Right cardiac atrium (tissue), 5 donors: ENCODE results near the gene GOLGA6C. TPM values are rescaled to one million over a fixed set of nuclear protein-coding genes. Genes with fewer than 3 reads are reported as not detected.
"Not testable (repeated sequence)": the region's sequence is repeated elsewhere in the genome, so short reads cannot be mapped to it uniquely, and the experiment has no call there.

ENCODE experiments used
- ATAC-seq, 2 donors: fragments of 200-7000 bp; cut with Tn5 transposase; one replicate each; pipeline versions ENCODE4 v1.8.0 to v1.9.1; 2020; ENCODE audit warnings: moderate library complexity in 2 of 2, mild to moderate bottlenecking in 1 of 2
- DNase-seq, 3 donors: peaks; one replicate each; pipeline ENCODE4 v3.0.0-alpha.2; 2020
- H3K27ac ChIP-seq: one replicate; pipeline ENCODE4 v1.5.1; 2013; ENCODE audit warnings: mild to moderate bottlenecking, low read length, control low read depth, moderate library complexity
- H3K27me3 ChIP-seq: one replicate; pipeline ENCODE4 v1.6.1; 2013; ENCODE audit not compliant: control insufficient read depth, insufficient read depth
- H3K4me1 ChIP-seq: one replicate; pipeline ENCODE4 v1.6.1; 2013; ENCODE audit warnings: low read length; ENCODE audit not compliant: control insufficient read depth, insufficient read depth
- H3K4me3 ChIP-seq: one replicate; pipeline ENCODE4 v1.5.1; 2013; ENCODE audit warnings: low read length, control low read depth
- H3K9me3 ChIP-seq: one replicate; pipeline ENCODE4 v1.6.1; 2013; ENCODE audit warnings: low read length; ENCODE audit not compliant: control insufficient read depth
- WGBS: extraction: QIAGEN DNeasy Blood & Tissue Kit; methylation state at CpG from one replicate; pipeline ENCODE4 v1.1.7; 2013; 5-methylcytosine and 5-hydroxymethylcytosine counted together
- intact Hi-C, 4 donors: fragments of 100-400 bp; cut with DNase I; formaldehyde crosslinking; loops; one replicate each; pipeline versions ENCODE4 v1.11.0 to v1.14.0; 2022 to 2023
- polyA plus RNA-seq: library from polyadenylated mRNA; stranded (reverse); fragments of 200-250 nt; gene quantifications from one replicate; pipeline ENCODE4 v1.2.3, GENCODE V29; 2013
- total RNA-seq, 4 donors: library from RNA; stranded (reverse); fragmentation: NEBNext Ultra II Directional; extraction: Animal tissue kit (Norgen Biotek cat#: 25700); gene quantifications; one replicate each; pipeline ENCODE4 v1.2.1, GENCODE V29; 2021
- donor health status: healthy with polysubstance abuse.
- donor health status: DM: no; HTN: yes; CAD: no.
- donor health status: DM: no; HTN: no; CAD: no.
- donor health status: DM: no; HTN: yes; CAD: no; lungs with severe emphysema.
- donor health status: DM: yes; HTN: yes; CAD: no.

Gene GOLGA6C
- total and polyA plus RNA-seq, 5 donors, result not detected

DNA sequence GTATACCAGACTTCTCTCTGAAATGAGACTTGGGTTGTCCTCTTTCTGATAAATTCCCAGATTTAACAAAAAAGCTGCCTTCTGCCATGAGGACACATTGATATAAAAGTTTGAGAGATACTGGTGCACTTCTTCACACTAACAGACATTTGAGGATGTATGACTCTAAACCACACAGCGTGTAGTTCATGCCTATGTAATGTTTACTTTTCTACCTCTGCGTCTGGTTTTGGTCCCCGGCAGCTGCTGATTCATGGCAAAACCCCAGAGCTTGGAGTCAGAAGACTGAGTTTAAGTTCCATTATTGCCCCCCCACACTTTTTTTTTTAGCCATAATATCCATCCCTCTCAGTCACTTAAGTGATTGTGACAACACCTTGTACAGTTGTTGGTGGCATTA lies 1.7 kb downstream of the GOLGA6C start:
- WGBS, result no CpG with 5 or more reads among the region's 3 CpGs
- H3K4me1 ChIP-seq, H3K27ac ChIP-seq, ATAC-seq, H3K9me3 ChIP-seq, DNase-seq, H3K27me3 ChIP-seq, H3K4me3 ChIP-seq, intact Hi-C loops: not testable (repeated sequence)

DNA sequence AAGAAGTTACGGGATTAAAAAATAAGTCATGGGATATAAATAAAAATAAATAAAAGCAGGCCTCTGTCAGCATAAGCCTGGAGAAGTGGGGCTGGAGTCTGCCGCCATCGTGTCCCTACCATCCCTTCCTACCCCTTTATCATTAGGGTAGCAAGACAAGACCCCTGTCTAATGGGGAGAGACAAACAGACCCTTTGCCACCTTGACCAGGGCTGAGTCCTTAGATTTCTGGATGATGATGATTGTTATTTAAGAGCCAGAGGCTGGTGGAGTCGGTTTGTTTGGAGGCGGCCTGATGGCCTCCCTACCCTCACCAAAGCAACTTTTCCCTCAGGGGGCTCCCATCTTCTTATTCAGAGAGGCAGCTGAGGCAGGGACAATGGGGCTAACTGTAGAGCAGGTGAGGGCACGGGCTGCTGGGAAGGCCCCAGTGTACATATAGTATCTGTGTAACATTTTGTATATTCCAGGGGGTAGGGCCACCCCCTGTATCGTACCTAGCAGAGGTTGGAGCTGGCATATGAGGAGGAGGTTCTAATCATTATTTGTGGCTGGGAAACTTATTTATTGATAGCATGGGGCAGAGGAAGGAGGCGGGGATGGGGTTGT lies 15.7 kb downstream of the GOLGA6C start:
- DNase-seq, H3K4me3 ChIP-seq, H3K4me1 ChIP-seq, H3K9me3 ChIP-seq, H3K27me3 ChIP-seq, H3K27ac ChIP-seq, intact Hi-C loops: not testable (repeated sequence)
- 90% methylated on average over 3 of the region's 8 CpGs for WGBS
- peak in 1 of 2 donors; percentile 40 for ATAC-seq

DNA sequence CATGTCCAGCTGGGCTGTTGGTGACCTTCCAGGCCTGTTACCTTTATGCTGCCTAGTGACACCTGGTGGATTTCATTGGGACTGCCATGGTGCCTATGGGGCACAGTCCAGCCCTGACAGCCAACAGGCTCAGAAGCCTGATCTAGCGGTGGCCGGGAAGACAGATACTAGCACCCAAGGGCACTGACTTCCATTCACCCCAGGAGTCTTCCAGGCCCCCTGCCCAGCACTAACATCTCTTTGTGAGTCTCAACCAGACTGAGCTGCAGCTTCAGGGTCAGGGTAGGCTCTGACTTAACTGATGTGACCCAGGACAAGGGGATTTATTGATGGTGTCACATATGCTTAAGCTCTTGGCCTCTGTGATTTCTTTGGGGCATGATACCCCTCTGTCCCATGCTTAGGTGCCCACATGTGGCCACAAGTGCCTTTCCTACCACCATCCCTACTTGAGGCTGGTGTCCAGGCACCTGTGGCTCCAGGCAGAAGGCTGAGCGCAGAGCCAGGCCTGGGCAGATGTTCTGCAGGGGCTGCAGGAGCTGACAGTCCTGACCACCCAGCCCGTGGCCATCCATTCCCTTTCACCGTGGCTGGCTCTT lies 16.5 kb downstream of the GOLGA6C start:
- DNase-seq, result peak; percentile 76 to 93 (median 86)
- intact Hi-C loops, result not testable (repeated sequence)

DNA sequence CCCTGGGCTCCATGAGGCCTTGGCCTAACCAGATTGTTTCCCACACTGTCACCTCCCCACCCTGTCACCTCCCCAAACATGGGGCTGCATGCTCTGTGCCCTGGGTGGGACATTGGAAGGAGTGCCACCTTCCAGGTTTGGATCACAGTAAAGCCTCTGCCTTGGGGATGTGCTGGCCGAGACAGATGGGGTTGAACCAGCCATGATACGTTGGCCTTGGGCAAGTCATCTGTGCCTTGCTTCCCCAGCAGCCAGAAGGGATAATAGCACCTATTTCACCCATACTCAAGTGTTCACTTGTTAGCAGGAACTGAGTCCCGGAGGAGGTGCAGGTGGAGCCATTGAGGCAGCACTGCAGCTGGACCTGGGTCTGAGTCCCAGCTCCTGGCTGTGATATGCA lies 17.5 kb downstream of the GOLGA6C start:
- H3K4me3 ChIP-seq, intact Hi-C loops, H3K27me3 ChIP-seq, H3K4me1 ChIP-seq, H3K27ac ChIP-seq, H3K9me3 ChIP-seq: not testable (repeated sequence)
- 73% methylated on average over 3 of the region's 3 CpGs for WGBS
- DNase-seq (peak in 1 of 3 donors; percentile 14), ATAC-seq (peak; percentile 44 to 45)

More for the DNA sequence above, 16.5 kb downstream of the GOLGA6C start:
- peak; percentile 87 to 92 for ATAC-seq
- WGBS, result 59% methylated on average over 5 of the region's 5 CpGs
- not testable (repeated sequence) for H3K27me3 ChIP-seq, H3K27ac ChIP-seq, H3K9me3 ChIP-seq, H3K4me3 ChIP-seq, H3K4me1 ChIP-seq

DNA sequence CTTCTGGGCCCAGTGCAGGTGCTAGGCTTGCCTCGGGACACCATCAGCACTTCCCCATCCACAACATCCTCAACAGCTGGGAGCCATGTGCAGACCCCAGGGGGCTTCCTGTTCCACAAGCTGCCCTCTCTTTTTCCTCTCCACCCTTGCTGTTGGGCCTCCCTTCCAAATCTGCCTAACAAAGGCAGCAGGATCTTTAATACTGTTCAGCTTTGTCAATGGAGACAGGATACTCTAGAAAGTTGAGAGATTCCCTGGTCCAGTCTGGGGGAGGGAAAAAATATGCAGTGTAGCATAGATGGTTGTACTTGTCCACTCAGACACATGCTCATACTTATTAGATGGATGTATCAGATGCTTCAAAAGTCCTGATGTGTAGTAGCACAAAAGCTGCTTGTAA lies 20.4 kb downstream of the GOLGA6C start:
- H3K27ac ChIP-seq, ATAC-seq, H3K9me3 ChIP-seq, H3K4me1 ChIP-seq, H3K4me3 ChIP-seq, intact Hi-C loops, H3K27me3 ChIP-seq, DNase-seq: not testable (repeated sequence)
- no CpG with 5 or more reads among the region's 1 CpG for WGBS

DNA sequence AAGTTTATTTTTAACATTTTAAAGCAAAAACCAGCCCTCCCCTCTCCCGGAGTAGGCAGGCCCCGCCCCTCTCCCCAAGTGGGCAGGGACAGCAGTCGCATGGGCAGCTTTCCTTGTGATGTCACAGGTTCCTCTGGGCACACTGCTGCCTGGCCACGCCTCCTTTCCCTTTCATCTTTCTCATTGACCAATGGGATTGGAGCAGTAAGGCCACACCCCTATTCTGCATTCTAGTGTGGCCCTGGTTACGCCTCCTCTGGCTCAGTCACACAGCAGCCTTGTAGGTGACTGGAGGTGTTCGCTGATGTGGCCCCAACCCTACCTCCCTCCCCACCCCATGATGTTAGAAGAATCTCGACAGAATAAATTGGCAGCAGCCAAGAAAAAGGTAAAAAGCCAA lies 24.4 kb downstream of the GOLGA6C start, which contains the start of gene GOLGA6D:
Gene GOLGA6D (plus strand): TSS at position 264 of the 400 bp plus-strand sequence. CDS start 41 bp downstream, at position 305.
- H3K4me1 ChIP-seq, H3K9me3 ChIP-seq, H3K4me3 ChIP-seq, intact Hi-C loops, H3K27ac ChIP-seq, ATAC-seq, DNase-seq, H3K27me3 ChIP-seq: not testable (repeated sequence)
- WGBS, result no CpG with 5 or more reads among the region's 7 CpGs

DNA sequence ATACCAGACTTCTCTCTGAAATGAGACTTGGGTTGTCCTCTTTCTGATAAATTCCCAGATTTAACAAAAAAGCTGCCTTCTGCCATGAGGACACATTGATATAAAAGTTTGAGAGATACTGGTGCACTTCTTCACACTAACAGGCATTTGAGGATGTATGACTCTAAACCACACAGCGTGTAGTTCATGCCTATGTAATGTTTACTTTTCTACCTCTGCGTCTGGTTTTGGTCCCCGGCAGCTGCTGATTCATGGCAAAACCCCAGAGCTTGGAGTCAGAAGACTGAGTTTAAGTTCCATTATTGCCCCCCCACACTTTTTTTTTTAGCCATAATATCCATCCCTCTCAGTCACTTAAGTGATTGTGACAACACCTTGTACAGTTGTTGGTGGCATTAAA lies 26.0 kb downstream of the GOLGA6C start:
- ATAC-seq, H3K27ac ChIP-seq, intact Hi-C loops, H3K9me3 ChIP-seq, H3K27me3 ChIP-seq, DNase-seq, H3K4me3 ChIP-seq, H3K4me1 ChIP-seq: not testable (repeated sequence)
- WGBS, result no CpG with 5 or more reads among the region's 3 CpGs

DNA sequence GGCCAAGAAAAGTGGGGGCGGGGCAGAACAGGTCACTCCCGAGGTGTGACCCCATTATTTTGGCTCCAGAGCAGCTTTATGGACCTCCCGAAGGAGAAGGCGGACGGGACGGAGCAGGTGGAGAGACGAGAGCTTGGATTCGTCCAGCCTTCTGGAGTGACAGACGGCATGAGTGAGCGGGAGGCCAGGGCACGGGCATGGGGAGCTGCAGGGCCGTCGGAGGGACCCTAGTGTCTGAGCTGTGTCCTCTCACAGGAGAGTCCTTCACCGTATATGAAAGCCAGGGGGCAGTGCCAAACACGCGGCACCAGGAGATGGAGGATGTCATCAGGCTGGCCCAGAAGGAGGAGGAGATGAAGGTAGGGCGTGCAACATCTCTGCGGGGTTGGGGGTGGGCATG lies 35.5 kb downstream of the GOLGA6C start:
- intact Hi-C loops, H3K27me3 ChIP-seq, DNase-seq, H3K4me3 ChIP-seq, H3K27ac ChIP-seq, H3K9me3 ChIP-seq, H3K4me1 ChIP-seq, ATAC-seq: not testable (repeated sequence)
- WGBS, result 78% methylated on average over 6 of the region's 18 CpGs

DNA sequence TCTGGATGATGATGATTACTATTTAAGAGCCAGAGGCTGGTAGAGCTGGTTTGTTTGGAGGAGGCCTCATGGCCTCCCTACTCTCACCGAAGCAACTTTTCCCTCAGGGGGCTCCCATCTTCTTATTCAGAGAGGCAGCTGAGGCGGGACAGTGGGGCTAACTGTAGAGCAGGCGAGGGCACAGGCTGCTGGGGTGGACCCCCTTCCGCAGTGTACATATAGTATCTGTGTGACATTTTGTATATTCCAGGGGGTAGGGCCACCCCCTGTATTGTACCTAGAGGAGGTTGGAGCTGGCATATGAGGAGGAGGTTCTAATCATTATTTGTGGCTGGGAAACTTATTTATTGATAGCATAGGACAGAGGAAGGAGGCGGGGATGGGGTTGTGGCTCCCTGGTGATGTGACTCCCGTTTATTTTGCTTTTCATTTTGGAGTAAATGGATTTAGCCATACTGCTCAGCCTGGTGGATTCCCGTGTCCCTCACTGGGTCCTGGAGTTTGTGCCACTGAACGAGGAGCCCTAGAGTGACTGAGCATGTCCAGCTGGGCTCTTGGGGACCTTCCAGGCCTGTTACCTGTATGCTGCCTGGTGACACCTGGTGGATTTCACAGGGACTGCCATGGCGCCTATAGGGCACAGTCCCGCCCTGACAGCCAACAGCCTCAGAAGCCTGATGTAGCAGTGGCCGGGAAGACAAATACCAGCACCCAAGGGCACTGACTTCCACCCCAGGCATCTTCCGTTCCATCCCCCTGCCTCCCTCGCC lies 40.6 kb downstream of the GOLGA6C start:
- 82% methylated on average over 6 of the region's 13 CpGs for WGBS
- H3K27me3 ChIP-seq, intact Hi-C loops, H3K27ac ChIP-seq, DNase-seq, H3K4me1 ChIP-seq, H3K4me3 ChIP-seq, H3K9me3 ChIP-seq: not testable (repeated sequence)
- ATAC-seq, result peak; percentile 50 to 73

DNA sequence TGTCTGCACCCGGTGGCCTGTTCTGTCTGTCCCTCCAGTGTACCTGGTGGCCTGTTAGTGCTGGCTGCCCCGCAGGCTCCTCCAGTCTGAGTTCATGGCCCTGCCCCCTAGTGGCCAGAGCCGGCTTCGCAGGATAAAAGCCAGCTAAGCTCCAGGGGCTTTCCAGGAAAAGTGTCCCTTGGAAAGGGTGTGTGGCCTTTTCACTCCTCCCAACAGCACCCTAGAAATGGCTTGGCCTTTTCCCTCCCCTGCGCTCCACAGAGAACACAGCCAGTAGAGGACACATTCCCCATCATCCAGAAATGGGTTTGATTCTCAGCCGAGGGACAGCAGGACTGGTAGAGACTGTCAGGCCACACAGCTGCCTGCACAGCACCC lies 41.2 kb downstream of the GOLGA6C start:
- intact Hi-C loops, H3K9me3 ChIP-seq, H3K27ac ChIP-seq, H3K27me3 ChIP-seq, H3K4me3 ChIP-seq, H3K4me1 ChIP-seq: not testable (repeated sequence)
- 20% methylated on average over 6 of the region's 6 CpGs for WGBS
- ATAC-seq, result peak; percentile 81 to 87
- peak; percentile 57 to 84 (median 83) for DNase-seq

DNA sequence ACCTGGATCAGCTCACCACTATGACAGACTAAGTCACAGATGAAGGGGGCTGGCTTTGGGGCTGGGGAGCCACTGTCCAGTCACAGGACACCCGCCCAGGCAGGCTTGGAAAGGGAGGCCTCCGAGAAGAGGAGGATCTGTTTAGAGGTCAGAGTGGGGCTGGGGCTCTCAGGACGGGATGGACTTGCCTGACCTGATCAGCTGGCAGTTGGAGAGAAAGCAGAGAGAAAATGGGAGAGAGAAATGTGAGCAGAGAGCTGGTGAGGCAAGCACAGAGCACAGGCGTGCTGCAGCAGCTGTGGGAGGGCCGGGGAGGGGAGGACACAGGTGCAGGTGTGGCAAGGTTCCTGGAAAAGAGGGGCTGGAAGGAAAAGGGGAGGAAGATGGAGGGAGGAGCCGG lies 41.9 kb downstream of the GOLGA6C start:
- DNase-seq, H3K27me3 ChIP-seq, H3K4me3 ChIP-seq, H3K27ac ChIP-seq, H3K9me3 ChIP-seq, ATAC-seq, intact Hi-C loops, H3K4me1 ChIP-seq: not testable (repeated sequence)
- 63% methylated on average over 5 of the region's 6 CpGs for WGBS
